Measurements from ENCODE around the gene GNB1L. TPM values are rescaled to one million over a fixed set of nuclear protein-coding genes. Genes with fewer than 3 reads are reported as not detected.
A peak's percentile ranks its signal among the peaks of the same experiment; 100 is the strongest.

The GNB1L gene
- total and polyA plus RNA-seq, 9 of the 15 experiments (the other 6 are each of a cell fraction or from before 2014, with no cell fraction given) = 0.56 to 50.5 (median 10.2) TPM

GRCh38 chr22:19886605-19887255 is 32.1 kb upstream of the GNB1L start (continued):
- no peak for TF ChIP-seq CTCFL (IDR thresholded peaks at IDR 0.05; ENCODE audit: borderline replicate concordance, insufficient read depth, low read depth, low read length, poor library complexity, severe bottlenecking)
- no peak for TF ChIP-seq ZC3H8 (IDR thresholded peaks at IDR 0.05)
- TF ChIP-seq SMAD2 (IDR thresholded peaks at IDR 0.05; ENCODE audit: low read depth, low read length) = no peak
- no peak for TF ChIP-seq BCOR (IDR thresholded peaks at IDR 0.05)
- no peak for TF ChIP-seq RBM22 (IDR thresholded peaks at IDR 0.05; ENCODE audit: low read depth, low read length, poor library complexity, severe bottlenecking)
- TF ChIP-seq ATF7 (IDR thresholded peaks at IDR 0.05) = peak; percentile 56; the same call in 1 of the 2 replicates
- no peak for TF ChIP-seq CEBPG (CRISPR knock-in tag; IDR thresholded peaks at IDR 0.05)
- TF ChIP-seq CEBPG (tag; conservative IDR thresholded peaks at IDR 0.05 in 1 of 2, IDR thresholded peaks at IDR 0.05 in 1 of 2) = peak in 1 of 2 experiments; percentile 96; a peak in 2 of 4 replicates
- 0 out of 2 replicates have a peak, but pooled peaks have one; percentile 33 for TF ChIP-seq HDAC6 (IDR thresholded peaks at IDR 0.05; ENCODE audit: low read depth, low read length)
- TF ChIP-seq KDM4B (IDR thresholded peaks at IDR 0.05; ENCODE audit: borderline replicate concordance in 2 of 2, low read depth in 1 of 2) = no peak
- peak; percentile 98 for TF ChIP-seq CEBPB (tag; IDR thresholded peaks at IDR 0.05)
- peak; percentile 78 for TF ChIP-seq L3MBTL2 (IDR thresholded peaks at IDR 0.05)
- TF ChIP-seq RFX7 (CRISPR knock-in tag; IDR thresholded peaks at IDR 0.05) = no peak
- no peak for TF ChIP-seq HOMEZ (CRISPR knock-in tag; IDR thresholded peaks at IDR 0.05)
- TF ChIP-seq IRF9 (tag; IDR thresholded peaks at IDR 0.05) = 0 out of 2 replicates have a peak, but pooled peaks have one; percentile 7
- peak in 1 of 2 experiments; percentile 72; a peak in 2 of 4 replicates for TF ChIP-seq ZNF639 (CRISPR knock-in tag; conservative IDR thresholded peaks at IDR 0.05 in 1 of 2, IDR thresholded peaks at IDR 0.05 in 1 of 2)
- no peak for TF ChIP-seq ARID3A (IDR thresholded peaks at IDR 0.05; ENCODE audit: borderline replicate concordance, low read depth, low read length)
- TF ChIP-seq NR1H2 (CRISPR knock-in tag; IDR thresholded peaks at IDR 0.05) = no peak
- TF ChIP-seq SIN3A (IDR thresholded peaks at IDR 0.05; ENCODE audit: borderline replicate concordance in 2 of 2, control insufficient read depth in 1 of 2, low read depth in 2 of 2, low read length in 2 of 2) = 0 out of 4 replicates have a peak, but pooled peaks of 1 of the 2 experiments have one; percentile 10
